Astrocyte (in vitro differentiated cells and primary cell): ENCODE measurements around the gene RASGEF1C.

Experiments
- EZH2 ChIP-seq: IDR thresholded peaks from 2 replicates; pipeline ENCODE4 v1.6.1; 2012; ENCODE audit warnings: mild to moderate bottlenecking, low read length, inconsistent platforms; ENCODE audit not compliant: insufficient read depth
- TF ChIP-seq, protein P1 (sequence below): IDR thresholded peaks from 2 replicates; pipeline ENCODE4 v1.5.1; 2011; ENCODE audit warnings: low read depth, mild to moderate bottlenecking, inconsistent platforms, low read length, moderate library complexity; ENCODE audit not compliant: insufficient read depth

DNA sequence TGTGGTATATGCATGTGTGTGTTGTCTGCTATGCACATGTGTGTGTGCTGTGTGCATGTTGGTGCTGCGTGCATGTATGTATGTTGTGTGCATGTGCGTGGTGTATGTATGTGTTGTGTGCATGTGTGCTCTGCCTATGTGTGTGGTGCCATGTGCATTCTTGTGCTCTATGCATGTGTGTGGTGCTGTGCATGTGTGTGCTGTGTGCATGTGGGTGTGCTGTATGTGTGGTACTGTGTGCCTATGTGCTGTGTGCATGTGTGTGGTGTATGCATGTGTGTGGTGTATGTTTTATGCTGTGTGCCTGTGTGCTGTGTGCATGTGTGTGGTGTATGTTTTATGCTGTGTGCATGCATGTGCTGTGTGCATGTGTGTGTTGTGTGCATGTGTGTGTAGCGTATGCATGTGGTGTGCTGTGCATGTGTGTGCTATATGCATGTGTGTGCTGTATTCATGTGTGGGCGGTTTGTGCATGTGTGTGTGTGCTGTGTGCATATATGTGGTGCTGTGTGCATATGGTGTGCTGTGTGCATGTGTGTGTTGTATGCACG lies 4.7 kb upstream of the RASGEF1C start:
- no peak for TF ChIP-seq EZH2
- TF ChIP-seq, protein P1, sequence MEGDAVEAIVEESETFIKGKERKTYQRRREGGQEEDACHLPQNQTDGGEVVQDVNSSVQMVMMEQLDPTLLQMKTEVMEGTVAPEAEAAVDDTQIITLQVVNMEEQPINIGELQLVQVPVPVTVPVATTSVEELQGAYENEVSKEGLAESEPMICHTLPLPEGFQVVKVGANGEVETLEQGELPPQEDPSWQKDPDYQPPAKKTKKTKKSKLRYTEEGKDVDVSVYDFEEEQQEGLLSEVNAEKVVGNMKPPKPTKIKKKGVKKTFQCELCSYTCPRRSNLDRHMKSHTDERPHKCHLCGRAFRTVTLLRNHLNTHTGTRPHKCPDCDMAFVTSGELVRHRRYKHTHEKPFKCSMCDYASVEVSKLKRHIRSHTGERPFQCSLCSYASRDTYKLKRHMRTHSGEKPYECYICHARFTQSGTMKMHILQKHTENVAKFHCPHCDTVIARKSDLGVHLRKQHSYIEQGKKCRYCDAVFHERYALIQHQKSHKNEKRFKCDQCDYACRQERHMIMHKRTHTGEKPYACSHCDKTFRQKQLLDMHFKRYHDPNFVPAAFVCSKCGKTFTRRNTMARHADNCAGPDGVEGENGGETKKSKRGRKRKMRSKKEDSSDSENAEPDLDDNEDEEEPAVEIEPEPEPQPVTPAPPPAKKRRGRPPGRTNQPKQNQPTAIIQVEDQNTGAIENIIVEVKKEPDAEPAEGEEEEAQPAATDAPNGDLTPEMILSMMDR: no peak
